Inflammatory macrophage treated with lipopolysaccharide for 4 hours (primary cell): Measurements from ENCODE around the gene PUM2.

ENCODE experiments used
- DNase-seq: peaks from one replicate; pipeline ENCODE4 v3.0.0-alpha.2; 2020

PUM2 gene

GRCh38 chr2:20229322-20230113 lies 121.1 kb downstream of the PUM2 start:
- DNase-seq, result no peak

GRCh38 chr2:20227894-20228505 lies 122.6 kb downstream of the PUM2 start:
- no peak for DNase-seq

GRCh38 chr2:20226152-20226545 lies 124.5 kb downstream of the PUM2 start:
- DNase-seq, result no peak

- no peak for DNase-seq
Observed at GRCh38 chr2:20225294-20226151, 125.1 kb downstream of the PUM2 start.

GRCh38 chr2:20224716-20225293 lies 125.8 kb downstream of the PUM2 start, which contains the start of gene SDC1:
Gene SDC1 (minus strand): TSS chr2:20225130. CDS start chr2:20224867, 263 bp downstream.
- DNase-seq, result peak; percentile 12

GRCh38 chr2:20224164-20224715 lies 126.4 kb downstream of the PUM2 start:
- DNase-seq, result no peak

GRCh38 chr2:20223407-20224163 lies 127.1 kb downstream of the PUM2 start:
- DNase-seq, result no peak

- no peak for DNase-seq
Observed at GRCh38 chr2:20222769-20223406, 127.8 kb downstream of the PUM2 start.

- DNase-seq, result no peak
Observed at GRCh38 chr2:20222014-20222768, 128.5 kb downstream of the PUM2 start.

GRCh38 chr2:20221555-20221973 lies 129.1 kb downstream of the PUM2 start:
- no peak for DNase-seq

- no peak for DNase-seq
Observed at GRCh38 chr2:20220806-20221554, 129.7 kb downstream of the PUM2 start.

GRCh38 chr2:20219763-20220380 lies 130.8 kb downstream of the PUM2 start:
- no peak for DNase-seq

GRCh38 chr2:20218331-20219320 lies 132.0 kb downstream of the PUM2 start:
- no peak for DNase-seq

- no peak for DNase-seq
Observed at GRCh38 chr2:20217041-20217970, 133.3 kb downstream of the PUM2 start.

- no peak for DNase-seq
Observed at GRCh38 chr2:20216130-20217025, 134.3 kb downstream of the PUM2 start.
